ENCODE measurements around the gene RBMS3.

DNA sequence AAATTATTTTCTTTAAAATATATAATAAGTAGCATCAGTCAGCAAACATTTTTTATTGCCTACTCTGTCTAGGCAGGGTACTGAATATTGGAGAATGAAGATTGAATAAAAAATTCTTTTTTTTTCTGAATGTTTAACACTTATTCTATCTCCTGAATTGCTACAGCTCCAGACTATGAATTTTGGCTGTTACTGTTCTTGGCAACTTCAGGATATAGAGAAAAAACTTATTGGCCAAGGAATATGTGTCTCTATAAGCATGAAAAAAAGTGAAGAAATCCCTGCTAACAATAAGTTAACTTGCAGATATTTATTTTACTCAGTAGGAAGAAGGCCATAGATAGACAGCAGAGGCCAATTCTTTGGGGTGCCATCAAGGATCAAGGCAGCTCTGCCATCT, 309.6 kb downstream of the RBMS3 start:
- no peak for TF ChIP-seq POLR2A (IDR thresholded peaks at IDR 0.05; ENCODE audit: low read length)
- TF ChIP-seq GATA1 (IDR thresholded peaks at IDR 0.05; ENCODE audit: low read depth, low read length), result no peak

Measured in erythroblast (primary cell).